H9 (cell line): ENCODE results near the gene SCGN. TPM values are rescaled to one million over a fixed set of nuclear protein-coding genes. Genes with fewer than 3 reads are reported as not detected.

Experiments used
- DNase-seq: peaks from one replicate; pipeline ENCODE4 v3.0.0-alpha.2; 2017
- H2AFZ ChIP-seq: one replicate; pipeline ENCODE4 v1.6.1; 2013; ENCODE audit warnings: mild to moderate bottlenecking, low read length, control low read depth, moderate library complexity
- H2AK5ac ChIP-seq: 2 replicates; pipeline ENCODE4 v1.6.1; 2013; ENCODE audit warnings: low read length, control low read depth, mixed read lengths; ENCODE audit not compliant: insufficient read length
- H2BK120ac ChIP-seq: one replicate; pipeline ENCODE4 v1.6.1; 2013; ENCODE audit warnings: low read depth, mild to moderate bottlenecking, low read length, control low read depth, inconsistent platforms; ENCODE audit not compliant: poor library complexity, severe bottlenecking
- H2BK12ac ChIP-seq: 2 replicates; pipeline ENCODE4 v1.6.1; 2013; ENCODE audit warnings: low read length, control low read depth, mixed read lengths, low read depth; ENCODE audit not compliant: insufficient read length
- H2BK15ac ChIP-seq: 2 replicates; pipeline ENCODE4 v1.6.1; 2013; ENCODE audit warnings: low read depth, low read length, control low read depth
- H2BK20ac ChIP-seq: one replicate; pipeline ENCODE4 v1.6.1; 2013; ENCODE audit warnings: low read depth, mild to moderate bottlenecking, low read length, control low read depth, inconsistent platforms; ENCODE audit not compliant: poor library complexity, severe bottlenecking
- H2BK5ac ChIP-seq: 2 replicates; pipeline ENCODE4 v1.6.1; 2013; ENCODE audit warnings: low read length, control low read depth, mixed read lengths; ENCODE audit not compliant: insufficient read length
- H3K14ac ChIP-seq: 2 replicates; pipeline ENCODE4 v1.6.1; 2013; ENCODE audit warnings: low read length, control low read depth; ENCODE audit not compliant: insufficient read depth
- H3K18ac ChIP-seq: 2 replicates; pipeline ENCODE4 v1.6.1; 2013; ENCODE audit warnings: low read depth, mild to moderate bottlenecking, mixed read lengths, low read length, control low read depth; ENCODE audit not compliant: insufficient read length
- H3K23ac ChIP-seq: 2 replicates; pipeline ENCODE4 v1.6.1; 2013; ENCODE audit warnings: low read length, control low read depth, mixed read lengths, low read depth; ENCODE audit not compliant: insufficient read length
- H3K23me2 ChIP-seq: 2 replicates; pipeline ENCODE4 v1.6.1; 2013; ENCODE audit warnings: low read depth, mild to moderate bottlenecking, mixed read lengths, low read length, control low read depth; ENCODE audit not compliant: insufficient read length, poor library complexity, severe bottlenecking
- H3K27ac ChIP-seq: 2 replicates; pipeline ENCODE4 v1.5.1; 2013; ENCODE audit warnings: low read length, control low read depth, mixed read lengths, low read depth; ENCODE audit not compliant: insufficient read length
- H3K27me3 ChIP-seq: 2 replicates; pipeline ENCODE4 v1.6.1; 2013; ENCODE audit warnings: low read length, control low read depth, inconsistent platforms; ENCODE audit not compliant: insufficient read depth
- H3K4ac ChIP-seq: 2 replicates; pipeline ENCODE4 v1.6.1; 2013; ENCODE audit warnings: low read depth, mild to moderate bottlenecking, control low read depth, inconsistent platforms, low read length, moderate library complexity
- H3K4me1 ChIP-seq: 2 replicates; pipeline ENCODE4 v1.6.1; 2013; ENCODE audit warnings: low read length, control low read depth, inconsistent platforms; ENCODE audit not compliant: insufficient read depth
- H3K4me2 ChIP-seq: 2 replicates; pipeline ENCODE4 v1.6.1; 2013; ENCODE audit warnings: low read length, control low read depth, mixed read lengths; ENCODE audit not compliant: insufficient read length, insufficient read depth
- H3K56ac ChIP-seq: 2 replicates; pipeline ENCODE4 v1.6.1; 2013; ENCODE audit warnings: low read depth, mild to moderate bottlenecking, mixed read lengths, low read length, control low read depth; ENCODE audit not compliant: insufficient read length
- H3K79me1 ChIP-seq: 2 replicates; pipeline ENCODE4 v1.6.1; 2013; ENCODE audit warnings: low read depth, mild to moderate bottlenecking, moderate library complexity, low read length, control low read depth, inconsistent platforms; ENCODE audit not compliant: insufficient read depth, poor library complexity, severe bottlenecking
- H3K79me2 ChIP-seq: 2 replicates; pipeline ENCODE4 v1.6.1; 2013; ENCODE audit warnings: low read length, control low read depth, inconsistent platforms; ENCODE audit not compliant: insufficient read depth
- H3K9ac ChIP-seq: 2 replicates; pipeline ENCODE4 v1.6.1; 2013; ENCODE audit warnings: low read length, control low read depth, mixed read lengths; ENCODE audit not compliant: insufficient read length; ENCODE audit errors: extremely low read depth
- H3K9me3 ChIP-seq: one replicate; pipeline ENCODE4 v1.6.1; 2013; ENCODE audit warnings: low read depth, low read length, inconsistent platforms; ENCODE audit not compliant: control insufficient read depth
- H3T11ph ChIP-seq: one replicate; pipeline ENCODE4 v1.6.1; 2013; ENCODE audit warnings: mild to moderate bottlenecking, low read length, control low read depth, inconsistent platforms
- H4K20me1 ChIP-seq: one replicate; pipeline ENCODE4 v1.6.1; 2013; ENCODE audit not compliant: control insufficient read depth, insufficient read length, insufficient read depth
- H4K5ac ChIP-seq: 2 replicates; pipeline ENCODE4 v1.6.1; 2013; ENCODE audit warnings: low read depth, mild to moderate bottlenecking, mixed read lengths, low read length, control low read depth; ENCODE audit not compliant: insufficient read length
- H4K8ac ChIP-seq: replicated peaks from 2 replicates; pipeline ENCODE4 v1.6.1; 2013; ENCODE audit warnings: low read length, control low read depth, mixed read lengths, low read depth; ENCODE audit not compliant: insufficient read length
- H4K91ac ChIP-seq: 2 replicates; pipeline ENCODE4 v1.6.1; 2013; ENCODE audit warnings: low read depth, mild to moderate bottlenecking, moderate library complexity, mixed read lengths, low read length, control low read depth; ENCODE audit not compliant: insufficient read length
- H3K27ac Mint-ChIP-seq, 3 experiments: 2 replicates in 2 of 3; 3 replicates in 1 of 3; pipeline ENCODE4 v1.8.0; 2020 to 2021; ENCODE audit warnings: mixed read lengths in 3 of 3, mild to moderate bottlenecking in 1 of 3, moderate library complexity in 1 of 3
- H3K27me3 Mint-ChIP-seq: 2 replicates; pipeline ENCODE4 v1.8.0; 2021; ENCODE audit warnings: low read depth, mild to moderate bottlenecking, moderate library complexity, mixed read lengths
- H3K36me3 Mint-ChIP-seq, 3 experiments: 2 replicates in 2 of 3; 3 replicates in 1 of 3; pipeline ENCODE4 v1.8.0; 2020 to 2021; ENCODE audit warnings: low read depth in 3 of 3, mixed read lengths in 3 of 3; ENCODE audit not compliant: insufficient read depth in 1 of 3
- H3K4me1 Mint-ChIP-seq, 2 experiments: 2 replicates each; pipeline ENCODE4 v1.8.0; 2020; ENCODE audit warnings: mixed read lengths in 2 of 2
- H3K4me3 Mint-ChIP-seq, 2 experiments: 2 replicates in 1 of 2; 3 replicates in 1 of 2; pipeline ENCODE4 v1.8.0; 2020 to 2021; ENCODE audit warnings: mild to moderate bottlenecking in 2 of 2, mixed read lengths in 2 of 2, moderate library complexity in 1 of 2
- H3K9me3 Mint-ChIP-seq, 2 experiments: 2 replicates in 1 of 2; 3 replicates in 1 of 2; pipeline ENCODE4 v1.8.0; 2020; ENCODE audit warnings: mild to moderate bottlenecking in 2 of 2, mixed read lengths in 2 of 2, moderate library complexity in 1 of 2
- CTCF ChIP-seq: fragments of 200-600 bp; sonication (generic); conservative IDR thresholded peaks from 3 replicates; pipeline ENCODE4 v1.8.0; 2021; ENCODE audit warnings: antibody characterized with exemption, mild to moderate bottlenecking
- WGBS: extraction: QIAGEN DNeasy Blood & Tissue Kit; methylation state at CpG from one replicate; pipeline ENCODE4 v1.1.7; 2013; ENCODE audit warnings: missing lambda C conversion rate, low lambda C conversion rate, mixed read lengths; ENCODE audit not compliant: insufficient read length; ENCODE audit errors: extremely low coverage; 5-methylcytosine and 5-hydroxymethylcytosine counted together
- total RNA-seq: library from RNA; stranded (reverse); gene quantifications from 2 replicates; pipeline ENCODE4 v1.2.1, GENCODE V29; 2021

SCGN gene
- total RNA-seq, 1 experiment from 2014 or later = not detected

DNA sequence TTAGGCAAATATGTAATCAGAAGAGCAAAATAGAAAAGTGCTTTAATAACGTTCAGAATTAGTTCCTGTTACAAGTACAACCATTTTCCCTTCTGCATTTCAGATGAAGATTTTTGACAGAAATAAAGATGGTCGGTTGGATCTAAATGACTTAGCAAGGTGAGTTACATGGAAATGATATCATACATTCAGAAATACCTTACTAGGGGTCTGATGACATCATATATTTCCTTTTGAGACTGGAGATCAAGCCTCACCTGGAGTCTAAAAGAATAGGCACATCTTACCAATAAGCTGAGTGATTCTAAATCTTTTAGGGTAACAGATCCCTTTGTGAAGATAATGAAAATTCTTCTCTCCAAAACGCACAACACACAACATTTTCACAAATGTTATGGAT lies 29.8 kb downstream of the SCGN start:
- H3K23me2 ChIP-seq = no peaks in the 10 kb centered on the region
- TF ChIP-seq CTCF = no peak
- no peaks in the 10 kb centered on the region for H3K4me1 Mint-ChIP-seq
- no peak overlapping the region for H3K23ac ChIP-seq
- no peak overlapping the region for H3K4me3 Mint-ChIP-seq
- no peak overlapping the region for H4K8ac ChIP-seq
- H3K18ac ChIP-seq = no peak overlapping the region
- H3K9me3 Mint-ChIP-seq = no peaks in the 10 kb centered on the region
- H4K20me1 ChIP-seq = no peaks in the 10 kb centered on the region
- H3K27me3 ChIP-seq = no peaks in the 10 kb centered on the region
- H2BK5ac ChIP-seq = no peak overlapping the region
- no peak overlapping the region for H2AK5ac ChIP-seq
- no peaks in the 10 kb centered on the region for H3K4me1 ChIP-seq
- no peak overlapping the region for H2BK15ac ChIP-seq
- no peaks in the 10 kb centered on the region for H3K27me3 Mint-ChIP-seq
- H3K36me3 Mint-ChIP-seq = no peaks in the 10 kb centered on the region
- no peak overlapping the region for H3K9ac ChIP-seq
- H4K5ac ChIP-seq = no peak overlapping the region
- no peak overlapping the region for H3K14ac ChIP-seq
- H3K56ac ChIP-seq = no peak overlapping the region
- no peaks in the 10 kb centered on the region for H3K79me2 ChIP-seq
- no peaks in the 10 kb centered on the region for H3K79me1 ChIP-seq
- H2BK20ac ChIP-seq = no peak overlapping the region
- no peak overlapping the region for H3K27ac ChIP-seq
- no peaks in the 10 kb centered on the region for H3K9me3 ChIP-seq
- no peak overlapping the region for H2BK12ac ChIP-seq
- no peak overlapping the region for H3K27ac Mint-ChIP-seq
- H3K4ac ChIP-seq = no peak overlapping the region
- H2AFZ ChIP-seq = no peak overlapping the region
- no peak overlapping the region for H4K91ac ChIP-seq
- H2BK120ac ChIP-seq = no peak overlapping the region
- H3T11ph ChIP-seq = no peak overlapping the region
- WGBS = no CpG with 5 or more reads among the region's 3 CpGs
- H3K4me2 ChIP-seq = no peak overlapping the region
- no peak for DNase-seq
